Measurements from ENCODE around the gene CATSPERD. TPM values are rescaled to one million over a fixed set of nuclear protein-coding genes. Genes with fewer than 3 reads are reported as not detected.
A peak's percentile ranks its signal among the peaks of the same experiment; 100 is the strongest.

Gene CATSPERD
- polyA plus RNA-seq (2011; rRNA removed) (0.03 TPM in 1 of 2 replicates, not detected in the other), polyA plus RNA-seq (2017; fragmentation: RNase III; extraction: RNeasy Plus Mini Kit Qiagen cat#74134 plus additional on column Dnase treatment) (0.17 TPM in 1 of 3 replicates, not detected in the others), polyA minus RNA-seq (2011; rRNA and poly(A)+ RNA removed) (0.08 TPM in 1 of 2 replicates, not detected in the other)
- not detected in 2 replicates for polyA plus RNA-seq (2012; cell fraction: cytosol; rRNA removed)
- not detected in 2 replicates for polyA plus RNA-seq (2012; cell fraction: nucleus; rRNA removed)

- peak within 1 kb of the TSS; percentile 97 to 100 for H3K27ac ChIP-seq
- no peak for TF ChIP-seq EHF (CRISPR knock-in tag; IDR thresholded peaks at IDR 0.05)
- TF ChIP-seq HMGXB4 (CRISPR knock-in tag; IDR thresholded peaks at IDR 0.05; ENCODE audit: borderline replicate concordance), result no peak
- peak; percentile 98 for TF ChIP-seq USF2 (IDR thresholded peaks at IDR 0.05)
- peak; percentile 98 for TF ChIP-seq MAX (IDR thresholded peaks at IDR 0.05)
- TF ChIP-seq MYC (IDR thresholded peaks at IDR 0.05; ENCODE audit: borderline replicate concordance, low read length), result peak; percentile 93
- TF ChIP-seq SMC3 (IDR thresholded peaks at IDR 0.05), result 0 out of 3 replicates have a peak, but pooled peaks have one; percentile 13
- TF ChIP-seq FOXS1 (CRISPR knock-in tag; IDR thresholded peaks at IDR 0.05), result no peak
- peak; percentile 97 for TF ChIP-seq BHLHE40 (IDR thresholded peaks at IDR 0.05; ENCODE audit: low read depth, low read length)
- peak; percentile 75 for TF ChIP-seq E2F6 (IDR thresholded peaks at IDR 0.05; ENCODE audit: borderline replicate concordance, low read depth)
- TF ChIP-seq BCL3 (IDR thresholded peaks at IDR 0.05), result peak; percentile 43; the same call in 1 of the 3 replicates
- TF ChIP-seq JUN (IDR thresholded peaks at IDR 0.05), result peak; percentile 61 to 79; a peak in 3 of 5 replicates
- peak; percentile 70 for TF ChIP-seq NPAS2 (CRISPR knock-in tag; IDR thresholded peaks at IDR 0.05; ENCODE audit: borderline replicate concordance)
- TF ChIP-seq PHF8 (IDR thresholded peaks at IDR 0.05; ENCODE audit: borderline replicate concordance, low read depth), result peak; percentile 86; the same call in 1 of the 2 replicates
- TF ChIP-seq CTCF (IDR thresholded peaks at IDR 0.05), result peak; percentile 69
- no peak for TF ChIP-seq HOXB5 (CRISPR knock-in tag; IDR thresholded peaks at IDR 0.05)
- peak; percentile 61 for TF ChIP-seq POLR2A (IDR thresholded peaks at IDR 0.05; ENCODE audit: low read length)
- TF ChIP-seq KDM5A (IDR thresholded peaks at IDR 0.05), result peak; percentile 97
- FAIRE-seq, result no peak
- peaks cover 11% of the 10 kb centered on the region; the same call in 2 of the 3 replicates for H3K4me1 ChIP-seq
- DNase-seq (ENCODE audit: low read depth in 1 of 2, low spot score in 1 of 2), result peak; percentile 94 to 98
- 0% methylated on average over 27 of the region's 90 CpGs for WGBS (ENCODE audit: missing lambda C conversion rate)
- POLR2A ChIA-PET, result interaction anchor here (0.6 to 3.7 kb wide), 13 partner anchors 11 to 248 kb away, joined by 3 to 45 read pairs (median 3); partner anchors contain the start of genes DUS3L, RPL36 and SAFB2
- peak; percentile 92 to 94 for ATAC-seq
- H3K4me2 ChIP-seq, result peak within 1 kb of the TSS; percentile 92
- peak within 1 kb of the TSS; percentile 100 for H3K4me3 ChIP-seq
- H3K9me3 ChIP-seq, result no peaks in the 10 kb centered on the region
- CTCF ChIA-PET, result interaction anchor here (0.6 to 2.3 kb wide), 11 partner anchors 8 to 1089 kb away, joined by 3 to 12 read pairs (median 4); partner anchors contain the start of gene RPL36
These were observed at the start of gene CATSPERD, which contains the start of gene LONP1 for GRCh38 chr19:5719961-5720790. TSS of gene CATSPERD (plus strand) at chr19:5720637. CDS start at chr19:5720738, 101 bp downstream. TSS of gene LONP1 (minus strand) at chr19:5720146. CDS start at chr19:5720132, 14 bp downstream.

All from A549 (cell line).